Iris pigment epithelial cell (primary cell): ENCODE data around the gene PLSCR4.
"Not testable (repeated sequence)": the region's sequence is repeated elsewhere in the genome, so short reads cannot be mapped to it uniquely, and the experiment has no call there.

Experiments
- DNase-seq: peaks from one replicate; pipeline ENCODE4 v3.0.0-alpha.2; 2011; ENCODE audit warnings: low read depth

PLSCR4 gene

GRCh38 chr3:146246526-146246925, 4.4 kb downstream of the PLSCR4 start:
- DNase-seq: no peak

GRCh38 chr3:146243559-146243958, 7.3 kb downstream of the PLSCR4 start:
- DNase-seq: no peak

- DNase-seq: peak; percentile 82
These were observed 9.2 kb downstream of the PLSCR4 start for GRCh38 chr3:146241523-146242240.

GRCh38 chr3:146233487-146233886, 17.4 kb downstream of the PLSCR4 start:
- no peak for DNase-seq

GRCh38 chr3:146227486-146227885, 23.4 kb downstream of the PLSCR4 start:
- DNase-seq: no peak

DNA sequence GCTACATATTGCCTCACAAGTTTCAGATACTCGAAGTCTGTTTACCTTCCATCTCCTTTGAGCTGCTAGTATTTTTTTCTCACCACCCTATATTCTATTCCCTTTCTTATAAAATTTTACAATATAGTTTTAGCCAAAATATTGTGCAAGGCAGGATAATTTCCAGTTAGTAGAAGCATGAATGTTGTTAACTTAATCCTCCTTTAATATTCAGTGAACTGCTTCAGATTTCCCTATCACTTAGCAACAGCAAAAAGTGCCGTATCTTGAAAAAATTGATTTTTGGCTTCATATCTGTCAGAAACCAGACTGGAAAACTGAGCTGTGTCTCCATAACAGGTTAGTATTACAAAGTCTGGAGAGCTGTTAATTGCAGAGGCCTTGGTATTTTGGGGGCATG, 24.0 kb downstream of the PLSCR4 start:
- DNase-seq: no peak

DNA sequence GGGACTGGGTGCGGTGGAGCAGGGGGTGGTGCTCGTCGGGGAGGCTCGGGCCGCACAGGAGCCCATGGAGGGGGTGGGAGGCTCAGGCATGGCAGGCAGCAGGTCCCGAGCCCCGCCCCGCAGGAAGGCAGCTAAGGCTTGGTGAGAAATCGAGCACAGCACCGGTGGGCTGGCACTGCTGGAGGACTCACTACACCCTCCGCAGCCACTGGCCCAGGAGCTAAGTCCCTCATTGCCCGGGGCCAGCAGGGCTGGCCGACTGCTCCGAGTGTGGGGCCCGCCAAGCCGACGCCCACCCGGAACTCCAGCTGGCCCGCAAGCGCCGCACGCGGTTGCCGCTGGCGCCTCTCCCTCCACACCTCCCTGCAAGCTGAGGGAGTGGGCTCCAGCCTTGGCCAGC, 25.4 kb downstream of the PLSCR4 start:
- DNase-seq: not testable (repeated sequence)

- peak; percentile 52 for DNase-seq
These were observed 27.2 kb downstream of the PLSCR4 start for GRCh38 chr3:146223401-146224373.

- DNase-seq: peak; percentile 68
These were observed 28.5 kb downstream of the PLSCR4 start for GRCh38 chr3:146222204-146223046.

DNA sequence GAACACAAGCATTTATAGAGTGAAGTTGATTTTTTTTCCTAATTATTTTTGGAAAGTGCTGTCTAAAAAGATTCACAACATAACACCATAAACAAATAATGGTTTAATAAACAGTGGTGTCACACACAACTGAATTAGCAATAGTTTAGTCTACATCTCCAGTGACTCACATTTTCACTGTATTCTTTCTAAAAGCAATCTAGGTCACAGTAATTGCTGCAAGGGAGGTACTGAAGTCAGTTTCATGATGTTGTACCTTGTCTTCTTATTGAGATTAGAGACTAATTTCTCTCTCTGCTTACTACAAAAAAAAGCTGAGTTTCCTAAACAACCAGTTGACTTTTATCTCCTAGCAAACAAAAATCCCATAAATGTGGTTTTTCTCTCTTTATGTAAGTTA, 29.6 kb downstream of the PLSCR4 start:
- DNase-seq: peak; percentile 68

GRCh38 chr3:146218880-146219866, 31.7 kb downstream of the PLSCR4 start:
- DNase-seq: peak; percentile 36

- DNase-seq: peak; percentile 40
These were observed 33.6 kb downstream of the PLSCR4 start for GRCh38 chr3:146217324-146217723.

- DNase-seq: no peak
These were observed 36.4 kb downstream of the PLSCR4 start for GRCh38 chr3:146214493-146214892.

GRCh38 chr3:146209371-146209770, 41.5 kb downstream of the PLSCR4 start:
- DNase-seq: no peak

DNA sequence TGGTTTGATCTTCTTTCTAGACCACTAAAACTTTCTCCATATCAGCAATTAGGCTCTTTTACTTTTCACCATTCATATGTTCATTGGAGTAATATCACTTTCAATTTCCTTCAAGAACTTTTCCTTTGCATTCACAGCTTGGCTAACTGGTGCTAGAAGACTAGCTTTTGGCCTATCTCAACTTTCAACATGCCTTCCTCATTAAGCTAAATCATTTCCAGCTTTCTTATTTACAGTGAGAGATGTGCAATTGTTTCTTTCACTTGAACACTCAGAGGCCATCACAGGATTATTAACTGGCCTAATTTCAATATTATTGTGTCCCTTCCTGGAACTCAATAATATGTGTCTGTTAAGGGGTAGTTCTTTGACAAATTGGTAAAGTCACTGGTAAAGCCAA, 47.1 kb downstream of the PLSCR4 start:
- DNase-seq: no peak

- DNase-seq: no peak
These were observed 50.3 kb downstream of the PLSCR4 start for GRCh38 chr3:146200461-146201220.

DNA sequence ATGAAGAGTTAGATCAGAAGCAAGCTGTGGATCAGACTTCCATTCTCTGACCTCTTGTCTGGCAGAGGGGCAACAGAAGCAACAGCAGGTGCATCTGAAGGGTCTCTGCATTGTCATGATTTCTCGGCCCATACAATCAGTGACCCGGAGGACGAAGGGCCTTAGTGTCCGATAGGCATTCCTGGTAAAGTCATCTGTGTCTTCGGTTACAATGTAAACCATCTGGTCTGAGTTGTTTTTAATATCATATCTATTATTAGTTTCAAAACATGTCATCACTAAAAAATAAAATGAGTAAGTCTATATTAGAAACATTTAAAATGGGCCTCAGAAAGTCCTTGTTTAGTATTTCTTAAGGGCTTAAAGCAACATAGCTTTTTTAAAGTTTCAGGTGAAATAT, 51.1 kb downstream of the PLSCR4 start:
- no peak for DNase-seq

- no peak for DNase-seq
These were observed 54.1 kb downstream of the PLSCR4 start for GRCh38 chr3:146196789-146197188.

GRCh38 chr3:146195605-146196004, 55.3 kb downstream of the PLSCR4 start:
- DNase-seq: no peak

- DNase-seq: no peak
These were observed 55.9 kb downstream of the PLSCR4 start for GRCh38 chr3:146195030-146195429.
